Fibroblast of skin of scalp (primary cell): ENCODE measurements around the gene PPM1D.

Experiments
- DNase-seq: peaks from one replicate; pipeline ENCODE4 v3.0.0-alpha.2; 2013

Gene PPM1D

GRCh38 chr17:60675997-60676396 is 76.0 kb downstream of the PPM1D start:
- DNase-seq, result no peak

GRCh38 chr17:60676758-60677307 is 76.8 kb downstream of the PPM1D start:
- no peak for DNase-seq

GRCh38 chr17:60677308-60678117 is 77.5 kb downstream of the PPM1D start, which contains the start of gene BCAS3:
Gene BCAS3, plus strand, starts transcription at chr17:60677851.
- peak; percentile 99 for DNase-seq

DNA sequence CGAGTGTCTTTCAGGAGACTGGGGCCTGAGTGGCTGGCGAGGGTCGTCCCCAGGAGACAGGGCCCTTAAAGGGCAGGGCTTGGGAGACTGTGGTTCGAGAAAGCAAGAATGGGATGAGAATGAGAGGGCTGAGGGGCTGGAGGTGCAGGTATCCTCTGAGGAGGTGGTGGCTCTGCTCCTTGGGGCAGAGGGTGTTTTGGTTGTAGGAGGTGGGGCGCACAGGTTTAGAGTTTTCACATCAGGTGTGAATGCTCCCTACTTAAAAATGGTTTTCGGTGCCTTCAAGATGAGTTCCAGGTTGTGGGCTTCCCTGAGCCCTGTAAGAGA is 78.1 kb downstream of the PPM1D start:
- DNase-seq, result no peak

- DNase-seq, result no peak
These were observed 79.3 kb downstream of the PPM1D start for GRCh38 chr17:60679287-60679686.

- no peak for DNase-seq
These were observed 80.8 kb downstream of the PPM1D start for GRCh38 chr17:60680754-60681153.

GRCh38 chr17:60685437-60685836 is 85.4 kb downstream of the PPM1D start:
- no peak for DNase-seq

GRCh38 chr17:60695960-60696359 is 96.0 kb downstream of the PPM1D start:
- no peak for DNase-seq

DNA sequence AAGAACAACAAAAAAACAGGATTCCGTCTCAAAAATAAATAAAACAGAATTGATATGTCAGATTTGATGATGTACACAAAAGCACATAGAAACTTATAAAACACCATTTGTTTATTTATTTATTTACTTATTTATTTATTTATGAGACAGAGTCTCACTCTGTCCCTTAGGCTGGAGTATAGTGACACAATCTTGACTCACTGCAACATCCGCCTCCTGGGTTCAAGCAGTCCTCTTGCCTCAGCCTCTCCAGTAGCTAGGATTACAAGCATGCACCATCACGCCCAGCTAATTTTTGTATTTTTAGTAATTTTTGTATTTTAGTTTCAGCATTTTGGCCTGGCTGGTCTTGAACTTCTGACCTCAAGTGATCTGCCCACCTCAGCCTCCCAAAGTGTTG is 99.1 kb downstream of the PPM1D start:
- DNase-seq, result no peak

DNA sequence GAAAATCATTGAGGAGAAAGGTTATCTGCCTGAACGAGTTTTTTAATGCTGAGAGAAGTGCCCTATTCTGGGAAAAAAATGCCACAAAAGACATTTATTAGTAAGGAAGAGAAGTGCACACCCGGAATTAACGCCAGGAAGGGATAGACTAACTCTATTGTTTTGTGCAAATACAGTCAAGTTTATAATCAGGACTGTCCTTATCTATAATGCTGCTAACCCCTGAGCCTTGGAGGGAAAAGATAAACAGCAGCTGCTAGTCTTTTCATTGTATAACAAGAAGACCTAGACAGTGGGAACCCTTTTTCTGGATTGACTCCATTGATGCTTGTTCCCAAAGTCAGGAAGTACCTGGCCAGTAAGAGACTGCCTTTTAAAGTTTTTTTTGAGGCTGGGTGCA is 104.2 kb downstream of the PPM1D start:
- DNase-seq, result no peak

DNA sequence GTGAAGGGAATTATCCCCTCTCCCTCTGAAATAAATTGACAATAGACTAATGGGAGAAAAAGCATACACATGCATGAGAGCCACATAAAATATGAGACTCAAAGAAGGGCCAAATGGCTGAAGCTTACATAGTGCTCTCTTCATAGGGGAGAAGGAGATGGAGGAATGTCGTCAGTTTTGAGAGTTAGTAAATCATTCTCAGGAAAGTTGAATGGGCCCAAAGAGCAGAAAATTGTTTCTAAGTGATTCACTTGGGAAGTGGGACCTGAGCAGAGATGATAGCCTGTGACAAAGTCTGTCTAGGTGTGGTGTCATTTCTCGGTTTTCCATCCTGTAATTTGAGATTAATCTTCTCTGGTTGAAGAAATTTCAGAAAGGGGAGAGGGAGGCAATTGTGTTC is 112.7 kb downstream of the PPM1D start:
- no peak for DNase-seq

DNA sequence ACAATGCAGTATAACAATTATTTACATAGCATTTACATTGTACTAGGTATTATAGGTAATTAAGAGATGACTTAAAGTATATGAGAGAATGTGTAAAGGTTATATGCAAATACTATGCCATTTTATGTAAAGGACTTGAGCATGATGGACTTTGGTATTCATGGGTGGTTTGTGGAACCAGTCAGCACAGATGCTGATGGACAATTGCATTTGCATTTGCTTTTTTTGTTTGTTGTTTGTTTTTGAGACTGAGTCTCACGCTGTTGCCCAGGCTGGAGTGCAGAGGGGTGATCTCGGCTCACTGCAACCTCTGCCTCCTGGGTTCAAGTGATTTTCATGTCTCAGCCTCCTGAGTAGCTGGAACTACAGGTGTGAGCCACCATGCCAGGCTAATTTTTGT is 113.6 kb downstream of the PPM1D start:
- no peak for DNase-seq
